Heart left ventricle (tissue), 16 donors: ENCODE data around the gene NKAIN4. TPM values are rescaled to one million over a fixed set of nuclear protein-coding genes. Genes with fewer than 3 reads are reported as not detected.
"Not testable (repeated sequence)": the region's sequence is repeated elsewhere in the genome, so short reads cannot be mapped to it uniquely, and the experiment has no call there.

ENCODE experiments used
- ATAC-seq, 4 donors: fragments of 200-7000 bp; cut with Tn5 transposase; one replicate each; pipeline ENCODE4 v1.9.1; 2020 to 2022; ENCODE audit warnings: moderate library complexity in 4 of 4, mild to moderate bottlenecking in 3 of 4, moderate number of reproducible peaks in 1 of 4
- DNase-seq, 5 donors: peaks; one replicate each; pipeline ENCODE4 v3.0.0-alpha.2; 2020
- H3K27ac ChIP-seq, 12 donors: fragments of 200-600 bp; sonication (generic) in 4 of 12; one replicate each; pipeline versions ENCODE4 v1.5.0 to v1.8.0; 2016 to 2022; ENCODE audit warnings: mild to moderate bottlenecking in 2 of 12
- H3K27me3 ChIP-seq, 9 donors: fragments of 200-600 bp; sonication (generic) in 2 of 9; one replicate each; pipeline versions ENCODE4 v1.5.1 to v1.8.0; 2016 to 2022; ENCODE audit warnings: mild to moderate bottlenecking in 3 of 9
- H3K36me3 ChIP-seq, 9 donors: fragments of 200-600 bp; sonication (generic) in 2 of 9; one replicate each; pipeline versions ENCODE4 v1.5.0 to v1.8.0; 2018 to 2022; ENCODE audit warnings: mild to moderate bottlenecking in 2 of 9
- H3K4me1 ChIP-seq, 12 donors: fragments of 200-600 bp; sonication (generic) in 4 of 12; one replicate each; pipeline versions ENCODE4 v1.5.0 to v1.8.0; 2016 to 2022; ENCODE audit warnings: mild to moderate bottlenecking in 3 of 12
- H3K4me3 ChIP-seq, 12 donors: fragments of 200-600 bp; sonication (generic) in 4 of 12; one replicate each; pipeline versions ENCODE4 v1.5.0 to v1.8.0; 2017 to 2022; ENCODE audit warnings: mild to moderate bottlenecking in 9 of 12, moderate library complexity in 4 of 12
- H3K9me3 ChIP-seq, 12 donors: fragments of 200-600 bp; sonication (generic) in 4 of 12; one replicate each; pipeline versions ENCODE4 v1.5.0 to v1.8.0; 2016 to 2022; ENCODE audit warnings: mild to moderate bottlenecking in 1 of 12
- CTCF ChIP-seq, 12 donors: fragments of 200-600 bp; sonication (generic) in 4 of 12; IDR thresholded peaks; one replicate each; pipeline versions ENCODE4 v1.5.0 to v1.8.0; 2018 to 2022; ENCODE audit warnings: antibody characterized with exemption in 12 of 12, mild to moderate bottlenecking in 5 of 12
- POLR2A ChIP-seq, 2 donors: fragments of 450-650 bp; IDR thresholded peaks; one replicate each; pipeline ENCODE4 v1.6.1; 2017; ENCODE audit warnings: antibody characterized with exemption in 2 of 2, mild to moderate bottlenecking in 2 of 2, moderate library complexity in 2 of 2
- WGBS, 4 donors: extraction: QIAGEN DNeasy Blood & Tissue Kit in 2 of 4; methylation state at CpG; one replicate each; pipeline versions ENCODE4 v1.1.5 to v1.1.7; 2013 to 2018; 5-methylcytosine and 5-hydroxymethylcytosine counted together
- intact Hi-C, 10 donors: fragments of 100-400 bp; cut with DNase I; formaldehyde crosslinking; loops; one replicate each; pipeline versions ENCODE4 v1.11.1 to v1.14.2; 2022
- polyA plus RNA-seq, 2 donors: library from polyadenylated mRNA; stranded (reverse); fragments of 200-250 nt; gene quantifications; one replicate each; pipeline ENCODE4 v1.2.3, GENCODE V29; 2013
- total RNA-seq, 9 donors: library from RNA; depleted of rRNA in 2 of 9; stranded (reverse); fragments of >200 nt in 2 of 9; fragmentation: NEBNext Ultra II Directional in 3 of 9; extraction: Animal tissue kit (Norgen Biotek cat#: 25700) in 3 of 9; gene quantifications; one replicate each; pipeline versions ENCODE4 v1.1.0 to v1.2.4, GENCODE V29; 2016 to 2023
- donor health status: ischemic (EF 13 %, LVEDD 7.1; RV severe dilation, severe dysfunction).
- donor health status: healthy with polysubstance abuse.
- donor health status: DM: no; HTN: yes; CAD: no.
- donor health status: DM: no; HTN: no; CAD: no.
- donor health status: ischemic (EF 25% LVEDD 6.9; RV normal size, moderate dysfunction).
- donor health status: ischemic (EF 25% LVEDD 5.7; RV mildly dilated, moderate dysfunction).
- donor health status: healthy.
- donor health status: DM: yes; HTN: yes; CAD: no.
- donor health status: ischemic (EF 35%, LVEDD 5.7; RV mildly dilated, moderate dysfunction).
- donor health status: nonischemic (EF 11% LVEDD 7.7; RV severe dilation, severe dysfunction).
- donor health status: DM: yes; HTN: yes; CAD: no.
- donor health status: PGD.
- donor health status: ischemic (EF 29% LVEDD 5.4; RV normal size, mild dysfunction).
- donor health status: nonischemic (EF 23%, LVEDD 6.1; RV moderate dilation, normal function).

NKAIN4 gene
- total and polyA plus RNA-seq, 11 donors = not detected

DNA sequence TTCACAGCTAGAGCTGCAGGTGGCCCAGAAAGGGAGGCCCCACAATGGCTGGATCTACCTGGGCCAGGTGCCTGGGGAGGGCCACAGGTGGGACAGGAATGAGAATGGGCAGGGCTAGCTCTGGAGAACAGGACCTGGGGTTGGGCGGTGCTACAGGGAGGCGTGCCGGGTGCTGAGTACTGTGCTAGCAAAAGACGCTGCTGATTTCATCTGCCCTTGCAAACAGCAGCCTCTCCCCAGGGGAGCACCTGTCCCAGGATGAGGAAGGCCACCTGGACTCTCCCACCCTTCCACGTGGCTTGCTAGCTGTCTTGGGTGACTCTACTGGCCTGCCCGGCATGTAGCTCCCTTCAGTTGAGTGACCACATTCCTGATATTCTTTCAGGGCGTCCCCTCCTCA is 31.7 kb downstream of the NKAIN4 start:
- TF ChIP-seq CTCF (IDR thresholded peaks at IDR 0.05) (no peak), POLR2A (IDR thresholded peaks at IDR 0.05) (no peak)
- H3K36me3 ChIP-seq = no peaks in the 10 kb centered on the region
- 56 to 75% (median 66%) methylated on average over 5 to 7 of the region's 7 CpGs for WGBS, 4 donors
- no peak overlapping the region for H3K4me3 ChIP-seq
- DNase-seq (no peak), ATAC-seq (no peak)
- H3K4me1 ChIP-seq = peaks cover 0 to 11% (median 4%) of the 10 kb centered on the region in 12 donors
- H3K27me3 ChIP-seq = peaks cover 0 to 7% (median 0%) of the 10 kb centered on the region in 9 donors
- no peaks in the 10 kb centered on the region for H3K9me3 ChIP-seq
- no peak overlapping the region for H3K27ac ChIP-seq
- intact Hi-C loops = loop anchor here in 2 of 10 donors (2.0 to 5.0 kb wide), 2 partner anchors 45 to 158 kb away; no protein-coding TSS in a partner anchor

- not testable (repeated sequence) for DNase-seq, H3K36me3 ChIP-seq
Observed at GRCh38 chr20:63221400-63222053, 32.7 kb downstream of the NKAIN4 start.

DNA sequence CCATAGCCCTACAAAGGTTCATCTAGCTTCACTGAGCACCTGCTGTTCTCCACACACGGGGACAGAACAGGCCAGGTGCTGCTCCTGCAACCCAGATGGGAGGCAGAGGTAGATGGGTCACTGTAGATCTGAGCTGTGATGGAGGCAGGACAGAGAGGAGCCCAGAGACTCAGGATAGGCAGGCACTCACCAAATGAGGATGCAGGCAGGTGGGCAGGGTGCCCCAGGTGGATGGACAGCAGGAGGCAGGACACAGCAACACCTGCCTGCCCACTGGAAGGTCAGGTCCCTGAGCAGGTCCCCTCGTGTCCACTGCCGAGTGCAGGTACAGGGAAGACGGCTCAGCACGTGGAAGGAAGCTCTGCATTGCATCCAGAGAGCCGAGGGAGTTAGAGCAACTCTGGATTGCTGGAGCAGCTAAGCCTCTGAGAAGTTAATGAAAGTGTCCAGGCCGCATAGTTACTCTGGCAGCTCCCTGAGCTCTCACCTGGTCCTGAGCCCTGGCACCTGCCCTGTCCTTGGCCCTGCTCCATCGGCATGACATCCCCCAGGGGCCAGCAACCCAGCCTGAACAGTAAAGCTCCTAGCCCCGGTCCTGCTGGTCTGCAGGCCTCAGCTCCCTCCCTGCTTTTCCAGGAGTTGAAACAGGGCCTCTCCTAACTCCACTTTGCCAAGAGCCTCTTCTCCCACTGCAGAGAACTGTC is 33.4 kb downstream of the NKAIN4 start:
- no peak for ATAC-seq
- 59 to 78% (median 66%) methylated on average over 7 to 9 of the region's 9 CpGs for WGBS, 4 donors

More at GRCh38 chr20:63221400-63222053, 32.7 kb downstream of the NKAIN4 start:
- not testable (repeated sequence) for ATAC-seq, H3K4me3 ChIP-seq, H3K27me3 ChIP-seq, H3K27ac ChIP-seq, H3K9me3 ChIP-seq
- intact Hi-C loops = loop anchor here in 2 of 10 donors (2.0 to 5.0 kb wide), 2 partner anchors 44 to 159 kb away; no protein-coding TSS in a partner anchor
- 60 to 78% (median 70%) methylated on average over 9 to 12 of the region's 12 CpGs for WGBS, 4 donors
- peaks cover 0 to 16% (median 6%) of the 10 kb centered on the region in 12 donors for H3K4me1 ChIP-seq

GRCh38 chr20:63219866-63220521 is 34.3 kb downstream of the NKAIN4 start:
- 75 to 80% (median 79%) methylated on average over 24 to 25 of the region's 25 CpGs for WGBS, 4 donors
- H3K4me1 ChIP-seq = peaks cover under 1 to 20% (median 9%) of the 10 kb centered on the region in 12 donors
- intact Hi-C loops = loop anchor here in 3 of 10 donors (5.0 kb wide), 2 partner anchors 43 to 52 kb away; partner anchors contain the start of gene ARFGAP1 (in 2 of the 3)
- no peak overlapping the region for H3K4me3 ChIP-seq
- DNase-seq (no peak), ATAC-seq (no peak)
- no peak for TF ChIP-seq POLR2A (IDR thresholded peaks at IDR 0.05)
- no peak for TF ChIP-seq CTCF (IDR thresholded peaks at IDR 0.05)
- H3K9me3 ChIP-seq = no peaks in the 10 kb centered on the region
- H3K27me3 ChIP-seq = peaks cover 0 to 7% (median 0%) of the 10 kb centered on the region in 9 donors
- H3K36me3 ChIP-seq = no peaks in the 10 kb centered on the region
- H3K27ac ChIP-seq = no peak overlapping the region

More for the DNA sequence above, 33.4 kb downstream of the NKAIN4 start:
- H3K27ac ChIP-seq = no peak overlapping the region
- TF ChIP-seq POLR2A (IDR thresholded peaks at IDR 0.05) = no peak
- no peaks in the 10 kb centered on the region for H3K36me3 ChIP-seq
- peaks cover 0 to 18% (median 6%) of the 10 kb centered on the region in 12 donors for H3K4me1 ChIP-seq
- no peak overlapping the region for H3K4me3 ChIP-seq
- no peaks in the 10 kb centered on the region for H3K9me3 ChIP-seq
- intact Hi-C loops = loop anchor here in 1 of 10 donors (5.0 kb wide), 1 partner anchor 44 kb away; no protein-coding TSS in a partner anchor
- DNase-seq = no peak
- H3K27me3 ChIP-seq = peaks cover 0 to 7% (median 0%) of the 10 kb centered on the region in 9 donors
